Measurements from ENCODE around the gene CIP2A.

- no peak for TF ChIP-seq CTCF (IDR thresholded peaks at IDR 0.05; ENCODE audit: low read length)
- no peak for TF ChIP-seq EZH2 (IDR thresholded peaks at IDR 0.05; ENCODE audit: borderline replicate concordance, low read length)
Observed at GRCh38 chr3:108588601-108589000, 637 bp downstream of the CIP2A start.
